SK-N-SH (cell line): ENCODE measurements around the gene ASTL. TPM values are rescaled to one million over a fixed set of nuclear protein-coding genes. Genes with fewer than 3 reads are reported as not detected.

Source experiments
- CTCF ChIA-PET: fragments of 300-600, 350-600 bp; formaldehyde crosslinking; extraction: SDS; loops from one replicate; lab custom pipeline; 2021; lab: Yijun Ruan, JAX
- POLR2A ChIA-PET: fragments of 350-600 bp; sonication (Branson Sonifier 250); formaldehyde crosslinking; extraction: SDS; loops from one replicate; lab custom pipeline; 2020; ENCODE audit warnings: antibody characterized with exemption, inconsistent platforms; lab: Yijun Ruan, JAX
- DNase-seq: peaks from one replicate; pipeline ENCODE4 v3.0.0; 2012
- H2AFZ ChIP-seq: fragments of 200-600 bp; sonication (generic); 2 replicates; pipeline ENCODE4 v1.8.1; 2016; ENCODE audit warnings: antibody characterized with exemption, mild to moderate bottlenecking, low read depth
- H3F3A ChIP-seq: fragments of 200-600 bp; sonication (generic); replicated peaks from 2 replicates; pipeline ENCODE3; 2016; ENCODE audit warnings: antibody characterized with exemption, mild to moderate bottlenecking; ENCODE audit not compliant: insufficient read depth
- H3K27ac ChIP-seq, 2 experiments: fragments of 200-500 bp in 1 of 2; fragments of 200-600 bp in 1 of 2; sonication (Bioruptor generic) in 1 of 2; sonication (generic), shearing (Covaris generic) in 1 of 2; 2 replicates each; pipeline versions ENCODE4 v1.5.1 to v1.6.1; 2014 to 2016; ENCODE audit warnings: low read depth in 2 of 2, inconsistent platforms in 1 of 2, low read length in 1 of 2, mild to moderate bottlenecking in 1 of 2, mixed read lengths in 1 of 2
- H3K27me3 ChIP-seq: fragments of 200-600 bp; sonication (generic), shearing (Covaris generic); 2 replicates; pipeline ENCODE4 v1.6.1; 2016; ENCODE audit warnings: mixed run types; ENCODE audit not compliant: insufficient read depth
- H3K36me3 ChIP-seq, 2 experiments: fragments of 200-500 bp in 1 of 2; fragments of 200-600 bp in 1 of 2; sonication (Bioruptor generic) in 1 of 2; sonication (generic) in 1 of 2; replicated peaks in 1 of 2; 2 replicates each; pipeline versions ENCODE3 to v1.5.1; 2014 to 2016; ENCODE audit warnings: low read length in 1 of 2, mild to moderate bottlenecking in 1 of 2; ENCODE audit not compliant: insufficient read depth in 2 of 2, control insufficient read depth in 1 of 2
- H3K4me1 ChIP-seq, 2 experiments: fragments of 200-500 bp in 1 of 2; fragments of 200-600 bp in 1 of 2; sonication (Bioruptor generic) in 1 of 2; sonication (generic), shearing (Covaris generic) in 1 of 2; 2 replicates each; pipeline versions ENCODE4 v1.5.1 to v1.6.1; 2014 to 2016; ENCODE audit warnings: low read depth in 1 of 2, low read length in 1 of 2, mixed run types in 1 of 2; ENCODE audit not compliant: insufficient read depth in 2 of 2, control insufficient read depth in 1 of 2
- H3K4me2 ChIP-seq: fragments of 200-600 bp; sonication (generic), shearing (Covaris generic); 2 replicates; pipeline ENCODE4 v1.6.1; 2017; ENCODE audit warnings: mixed run types
- H3K4me3 ChIP-seq, 2 experiments: fragments of 200-500 bp in 1 of 2; fragments of 200-600 bp in 1 of 2; sonication (Bioruptor generic) in 1 of 2; sonication (generic), shearing (Covaris generic) in 1 of 2; 2 replicates each; pipeline versions ENCODE4 v1.5.1 to v1.8.1; 2014 to 2016; ENCODE audit warnings: low read depth in 2 of 2, inconsistent platforms in 1 of 2, low read length in 1 of 2, mild to moderate bottlenecking in 1 of 2, mixed read lengths in 1 of 2, moderate library complexity in 1 of 2
- H3K79me2 ChIP-seq: fragments of 200-600 bp; sonication (generic); 2 replicates; pipeline ENCODE4 v1.8.1; 2017; ENCODE audit warnings: mild to moderate bottlenecking; ENCODE audit not compliant: insufficient read depth
- H3K9ac ChIP-seq: fragments of 200-600 bp; sonication (generic); 2 replicates; pipeline ENCODE4 v1.6.1; 2017; ENCODE audit warnings: mixed run types
- H3K9me2 ChIP-seq: fragments of 200-600 bp; sonication (generic); 2 replicates; pipeline ENCODE4 v1.6.1; 2017; ENCODE audit warnings: mixed run types
- H3K9me3 ChIP-seq: fragments of 200-600 bp; sonication (generic); 2 replicates; pipeline ENCODE4 v1.6.1; 2017; ENCODE audit warnings: mixed run types, mild to moderate bottlenecking, moderate library complexity
- H4K20me1 ChIP-seq: fragments of 200-600 bp; sonication (generic); 2 replicates; pipeline ENCODE4 v1.6.1; 2017; ENCODE audit warnings: mild to moderate bottlenecking, mixed run types; ENCODE audit not compliant: insufficient read depth
- CHD2 ChIP-seq: fragments of 150-350 bp; IDR thresholded peaks from 2 replicates; pipeline ENCODE4 v1.6.1; 2018; ENCODE audit warnings: low read length; ENCODE audit not compliant: partially characterized antibody
- ELF1 ChIP-seq: IDR thresholded peaks from 2 replicates; pipeline ENCODE4 v1.4.0; 2012
- EP300 ChIP-seq, 2 experiments: IDR thresholded peaks; 2 replicates each; pipeline versions ENCODE4 v1.4.0 to v1.6.1; 2012; ENCODE audit warnings: borderline replicate concordance in 1 of 2, low read depth in 1 of 2, low read length in 1 of 2
- FOXJ3 ChIP-seq: sonication (generic); formaldehyde crosslinking; IDR thresholded peaks from 2 replicates; pipeline ENCODE4 v1.5.1; 2020; ENCODE audit warnings: mild to moderate bottlenecking, missing genetic modification reagents
- FOXM1 ChIP-seq: IDR thresholded peaks from 2 replicates; pipeline ENCODE4 v1.4.0; 2012; ENCODE audit warnings: low read depth, mild to moderate bottlenecking
- GABPA ChIP-seq: IDR thresholded peaks from 2 replicates; pipeline ENCODE4 v1.4.0; 2012; ENCODE audit warnings: low read depth, mild to moderate bottlenecking
- JUND ChIP-seq: IDR thresholded peaks from 2 replicates; pipeline ENCODE4 v1.4.0; 2012
- NFIC ChIP-seq: IDR thresholded peaks from 2 replicates; pipeline ENCODE4 v1.4.0; 2012; ENCODE audit warnings: borderline replicate concordance
- NRF1 ChIP-seq: IDR thresholded peaks from 2 replicates; pipeline ENCODE4 v1.6.1; 2012; ENCODE audit warnings: low read depth, mild to moderate bottlenecking, low read length
- POLR2AphosphoS5 ChIP-seq: IDR thresholded peaks from 2 replicates; pipeline ENCODE4 v1.6.1; 2012; ENCODE audit warnings: low read depth, low read length
- REST ChIP-seq: IDR thresholded peaks from 2 replicates; pipeline ENCODE4 v1.6.1; 2012; ENCODE audit warnings: mild to moderate bottlenecking, low read depth, low read length, moderate library complexity
- TCF12 ChIP-seq: IDR thresholded peaks from 2 replicates; pipeline ENCODE4 v1.4.0; 2012
- TEAD4 ChIP-seq: IDR thresholded peaks from 2 replicates; pipeline ENCODE4 v1.4.0; 2012; ENCODE audit warnings: mild to moderate bottlenecking, borderline replicate concordance; ENCODE audit not compliant: insufficient read depth
- USF1 ChIP-seq: IDR thresholded peaks from 2 replicates; pipeline ENCODE4 v1.4.0; 2012; ENCODE audit warnings: low read depth, borderline replicate concordance
- YY1 ChIP-seq: IDR thresholded peaks from 2 replicates; pipeline ENCODE4 v1.4.0; 2012; ENCODE audit warnings: low read depth, mild to moderate bottlenecking
- ZBTB33 ChIP-seq: IDR thresholded peaks from 2 replicates; pipeline ENCODE4 v1.4.0; 2012; ENCODE audit warnings: low read depth, borderline replicate concordance
- WGBS: methylation state at CpG from one replicate; pipeline ENCODE4 v1.1.6; 2017; ENCODE audit warnings: low lambda C conversion rate; 5-methylcytosine and 5-hydroxymethylcytosine counted together
- polyA plus RNA-seq, 3 experiments: library from polyadenylated mRNA; depleted of rRNA; stranded (reverse); fragments of >200 nt; gene quantifications; 2 replicates each; pipeline ENCODE4 v1.2.3, GENCODE V29; 2012

ASTL gene
- polyA plus RNA-seq, 1 of the 3 experiments (the other 2 are of a cell fraction), result not detected

GRCh38 chr2:96185516-96185915 lies 47.2 kb upstream of the ASTL start:
- no peak overlapping the region for H3K4me2 ChIP-seq
- no peak overlapping the region for H3K9ac ChIP-seq
- no peak overlapping the region for H3K4me3 ChIP-seq
- H3K27me3 ChIP-seq, result no peaks in the 10 kb centered on the region
- ChIA-PET POLR2A (no interaction called here), CTCF (interaction anchor here (1.5 to 6.0 kb wide), 3 partner anchors 11 to 193 kb away, joined by 4 to 37 read pairs (median 7); no protein-coding TSS in a partner anchor)
- no peak overlapping the region for H2AFZ ChIP-seq
- 96% methylated on average over 1 of the region's 1 CpG for WGBS
- no peaks in the 10 kb centered on the region for H3K4me1 ChIP-seq
- no peak for DNase-seq
- H3K27ac ChIP-seq, result no peak overlapping the region
- H3K36me3 ChIP-seq, result peaks cover 39 to 40% of the 10 kb centered on the region in 2 experiments
- H4K20me1 ChIP-seq, result no peaks in the 10 kb centered on the region
- TF ChIP-seq POLR2AphosphoS5 (no peak), TCF12 (no peak), TEAD4 (no peak), JUND (no peak), CHD2 (no peak), NFIC (no peak), ELF1 (no peak), GABPA (no peak), YY1 (no peak), EP300 (IDR thresholded peaks at IDR 0.05; ENCODE audit: borderline replicate concordance in 1 of 2, low read depth in 1 of 2, low read length in 1 of 2) (no peak), NRF1 (no peak), ZBTB33 (no peak), FOXJ3 (CRISPR knock-in tag) (no peak), REST (no peak), FOXM1 (no peak), USF1 (no peak)
- TF ChIP-seq, all 33 proteins: peak for 0
- no peaks in the 10 kb centered on the region for H3K9me3 ChIP-seq
- H3K79me2 ChIP-seq, result no peaks in the 10 kb centered on the region; the same call in 1 of the 2 replicates
- no peaks in the 10 kb centered on the region for H3K9me2 ChIP-seq
- peaks cover 6% of the 10 kb centered on the region for H3F3A ChIP-seq
